GM12892 (cell line): Measurements from ENCODE around the gene ADGRA3.

ENCODE experiments used
- POLR2A ChIP-seq: IDR thresholded peaks from 2 replicates; pipeline ENCODE4 v1.6.1; 2011; ENCODE audit warnings: low read depth, low read length, control low read depth
- POLR2AphosphoS5 ChIP-seq: IDR thresholded peaks from 2 replicates; pipeline ENCODE4 v1.6.1; 2011; ENCODE audit warnings: low read depth, low read length, control low read depth
- TAF1 ChIP-seq: IDR thresholded peaks from 2 replicates; pipeline ENCODE4 v1.6.1; 2011; ENCODE audit warnings: low read depth, mild to moderate bottlenecking, control low read depth, low read length, borderline replicate concordance

- TF ChIP-seq POLR2A (no peak), POLR2AphosphoS5 (no peak), TAF1 (no peak)
These were observed 39.9 kb downstream of the ADGRA3 start for GRCh38 chr4:22476011-22476410.
